Body of pancreas (tissue), 4 donors: Measurements from ENCODE around the gene CLDN24. TPM values are rescaled to one million over a fixed set of nuclear protein-coding genes. Genes with fewer than 3 reads are reported as not detected.

ENCODE experiments used
- ATAC-seq: fragments of 150-250 bp; one replicate; pipeline ENCODE4 v1.9.1; 2016
- DNase-seq, 4 donors: peaks; one replicate each; pipeline ENCODE4 v3.0.0-alpha.2; 2019
- H3K27ac ChIP-seq, 4 donors: fragments of 200-600 bp; sonication (generic); 1 replicate in 3 of 4; 2 replicates in 1 of 4; pipeline versions ENCODE4 v1.5.1 to v1.6.1; 2016 to 2019; ENCODE audit warnings: mild to moderate bottlenecking in 1 of 4, mixed read lengths in 1 of 4, moderate library complexity in 1 of 4
- H3K27me3 ChIP-seq, 2 donors: fragments of 200-600 bp; sonication (generic); one replicate each; pipeline ENCODE4 v1.6.0; 2016; ENCODE audit warnings: mild to moderate bottlenecking in 1 of 2
- H3K36me3 ChIP-seq, 2 donors: fragments of 200-600 bp; sonication (generic); replicated peaks in 1 of 2; 2 replicates each; pipeline ENCODE4 v1.5.1; 2016; ENCODE audit warnings: low read depth in 2 of 2; ENCODE audit not compliant: insufficient read depth in 1 of 2
- H3K4me1 ChIP-seq: fragments of 200-600 bp; sonication (generic); one replicate; pipeline ENCODE4 v1.6.0; 2016
- H3K4me3 ChIP-seq, 2 donors: fragments of 200-600 bp; sonication (generic); 1 replicate in 1 of 2; 2 replicates in 1 of 2; pipeline ENCODE4 v1.5.1; 2016 to 2019
- H3K9me3 ChIP-seq, 3 donors: fragments of 200-600 bp; sonication (generic); 1 replicate in 2 of 3; 2 replicates in 1 of 3; pipeline ENCODE4 v1.5.1; 2016
- CTCF ChIP-seq, 7 experiments: fragments of 450-650 bp in 4 of 7; fragments of 200-600 bp in 3 of 7; sonication (generic) in 3 of 7; IDR thresholded peaks; one replicate each; pipeline ENCODE4 v1.5.1; 2016 to 2019; ENCODE audit warnings: antibody characterized with exemption in 7 of 7
- POLR2A ChIP-seq, 3 donors: fragments of 450-650 bp; IDR thresholded peaks; one replicate each; pipeline ENCODE4 v1.6.1; 2016; ENCODE audit warnings: antibody characterized with exemption in 3 of 3, mild to moderate bottlenecking in 2 of 3
- WGBS, 2 donors: methylation state at CpG; one replicate each; pipeline ENCODE4 v1.1.5; 2017; 5-methylcytosine and 5-hydroxymethylcytosine counted together
- intact Hi-C: fragments of 100-400 bp; cut with DNase I; formaldehyde crosslinking; loops from one replicate; pipeline ENCODE4 v1.15.1; 2023
- total RNA-seq, 2 donors: library from RNA; depleted of rRNA; stranded (reverse); fragments of >200 nt; gene quantifications; one replicate each; pipeline ENCODE4 v1.1.0, GENCODE V29; 2016

The CLDN24 gene
- total RNA-seq, 2 donors from 2014 or later: not detected

DNA sequence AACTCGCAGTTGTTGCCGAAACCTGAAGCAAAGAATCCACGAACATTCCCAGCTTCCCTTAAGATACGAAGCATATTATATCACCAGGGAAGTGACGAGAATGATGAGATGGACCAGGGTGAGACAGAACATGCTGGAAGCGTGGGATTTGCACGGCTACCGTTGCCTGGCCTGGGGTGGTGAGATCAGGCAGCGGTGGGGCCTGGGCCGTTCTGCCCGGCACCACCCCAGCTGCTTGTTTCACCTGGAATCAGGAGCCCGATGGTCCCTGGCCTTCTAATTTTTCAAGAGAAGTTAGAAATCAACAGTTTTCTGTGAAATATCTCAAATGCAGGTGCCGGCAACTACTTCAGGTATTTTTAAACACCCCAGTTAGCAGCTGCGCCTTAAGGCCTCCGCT is 7.9 kb downstream of the CLDN24 start:
- no peak for DNase-seq
- Histone ChIP-seq H3K9me3 (no peaks in the 10 kb centered on the region), H3K27me3 (no peaks in the 10 kb centered on the region), H3K4me3 (no peak overlapping the region), H3K4me1 (peaks cover 5% of the 10 kb centered on the region), H3K36me3 (peaks cover 0 to 2% of the 10 kb centered on the region in 2 donors), H3K27ac (no peak overlapping the region)
- TF ChIP-seq POLR2A (IDR thresholded peaks at IDR 0.05): no peak
- no peak for TF ChIP-seq CTCF (IDR thresholded peaks at IDR 0.05)
- intact Hi-C loops: no loop called here
- 94% methylated on average over 14 to 15 of the region's 15 CpGs for WGBS, 2 donors
- no peak for ATAC-seq

GRCh38 chr4:183312841-183313240 is 9.4 kb downstream of the CLDN24 start:
- H3K27ac ChIP-seq: no peak overlapping the region
- H3K4me3 ChIP-seq: no peak overlapping the region
- intact Hi-C loops: no loop called here
- DNase-seq: no peak
- no peaks in the 10 kb centered on the region for H3K27me3 ChIP-seq
- no peaks in the 10 kb centered on the region for H3K9me3 ChIP-seq
- H3K4me1 ChIP-seq: no peaks in the 10 kb centered on the region
- 65 to 82% methylated on average over 5 of the region's 5 CpGs for WGBS, 2 donors
- TF ChIP-seq POLR2A (IDR thresholded peaks at IDR 0.05) (no peak), CTCF (IDR thresholded peaks at IDR 0.05) (no peak)
- H3K36me3 ChIP-seq: peaks cover 0 to 2% of the 10 kb centered on the region in 2 donors
- no peak for ATAC-seq

- DNase-seq: no peak
- intact Hi-C loops: no loop called here
These were observed 15.4 kb downstream of the CLDN24 start for GRCh38 chr4:183306811-183307210.

DNA sequence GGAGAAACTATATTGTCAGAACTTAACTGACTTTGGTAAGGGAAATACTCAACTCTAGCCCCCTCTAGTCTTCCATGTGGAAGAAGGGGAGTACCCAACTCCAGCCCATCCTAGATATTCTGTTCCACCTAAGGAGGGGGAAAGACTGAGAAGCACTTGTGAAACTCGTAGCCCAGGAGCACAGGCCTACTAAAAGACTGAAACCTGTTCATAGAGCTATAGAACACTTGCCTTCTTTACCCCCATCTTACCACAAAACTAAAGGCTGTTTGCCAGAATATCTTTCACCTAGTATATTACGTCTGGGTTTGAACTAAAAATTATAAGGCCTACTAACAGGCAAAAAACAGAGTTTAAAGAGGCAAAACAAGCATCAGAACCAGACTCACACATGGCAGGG is 17.7 kb downstream of the CLDN24 start:
- H3K4me1 ChIP-seq: no peaks in the 10 kb centered on the region
- no peaks in the 10 kb centered on the region for H3K9me3 ChIP-seq
- no peaks in the 10 kb centered on the region for H3K36me3 ChIP-seq
- whole genome bisulfite sequencing, 2 donors: 89 to 95% methylated on average over 2 of the region's 2 CpGs
- intact Hi-C loops: no loop called here
- TF ChIP-seq CTCF (IDR thresholded peaks at IDR 0.05) (no peak), POLR2A (IDR thresholded peaks at IDR 0.05) (no peak)
- H3K4me3 ChIP-seq: no peak overlapping the region
- ATAC-seq (no peak), DNase-seq (no peak)
- H3K27me3 ChIP-seq: no peaks in the 10 kb centered on the region
- H3K27ac ChIP-seq: no peak overlapping the region

More at GRCh38 chr4:183306811-183307210, 15.4 kb downstream of the CLDN24 start:
- Histone ChIP-seq H3K4me3 (no peak overlapping the region), H3K27ac (no peak overlapping the region), H3K27me3 (no peaks in the 10 kb centered on the region), H3K4me1 (no peaks in the 10 kb centered on the region), H3K36me3 (no peaks in the 10 kb centered on the region), H3K9me3 (no peaks in the 10 kb centered on the region)
- ATAC-seq: no peak
- TF ChIP-seq CTCF (IDR thresholded peaks at IDR 0.05) (no peak), POLR2A (IDR thresholded peaks at IDR 0.05) (no peak)
- 84 to 95% methylated on average over 3 of the region's 3 CpGs for WGBS, 2 donors

DNA sequence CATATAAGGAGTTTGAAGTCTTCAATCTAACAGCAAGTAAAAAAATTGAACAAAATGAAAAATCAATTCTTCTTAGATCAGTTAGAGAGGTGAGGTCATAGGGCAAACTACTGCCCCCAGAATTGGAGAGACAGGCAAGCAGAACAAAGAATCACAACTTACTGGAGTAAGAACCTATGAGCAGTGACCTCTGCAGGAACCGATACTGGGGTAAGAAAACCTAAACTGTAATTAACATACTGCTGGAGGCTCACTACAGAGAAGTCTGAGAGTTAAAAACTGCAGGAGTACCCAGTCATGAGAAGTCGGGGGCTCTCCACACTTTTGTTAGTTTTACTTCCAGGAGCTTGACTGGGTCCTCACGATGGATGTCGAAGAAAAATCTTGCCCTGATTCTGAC is 18.2 kb downstream of the CLDN24 start:
- TF ChIP-seq CTCF (IDR thresholded peaks at IDR 0.05) (no peak), POLR2A (IDR thresholded peaks at IDR 0.05) (no peak)
- intact Hi-C loops: no loop called here
- WGBS, 2 donors: 80 to 97% methylated on average over 4 of the region's 4 CpGs

More for the DNA sequence above, 18.2 kb downstream of the CLDN24 start:
- no peaks in the 10 kb centered on the region for H3K36me3 ChIP-seq
- no peaks in the 10 kb centered on the region for H3K27me3 ChIP-seq
- DNase-seq: no peak
- no peak overlapping the region for H3K4me3 ChIP-seq
- H3K9me3 ChIP-seq: no peaks in the 10 kb centered on the region
- no peak for ATAC-seq
- H3K27ac ChIP-seq: no peak overlapping the region
- H3K4me1 ChIP-seq: no peaks in the 10 kb centered on the region
